Immature natural killer cell (primary cell): Measurements from ENCODE around the gene MAML3. TPM values are rescaled to one million over a fixed set of nuclear protein-coding genes. Genes with fewer than 3 reads are reported as not detected.

Experiments used
- DNase-seq, 3 donors: peaks; one replicate each; pipeline ENCODE4 v3.0.0; 2022; ENCODE audit warnings: mixed read lengths in 1 of 3
- H3K27ac Mint-ChIP-seq, 6 donors: one replicate each; pipeline ENCODE4 v1.8.0; 2020; ENCODE audit warnings: mixed read lengths in 6 of 6, mild to moderate bottlenecking in 5 of 6, inconsistent platforms in 4 of 6, moderate library complexity in 3 of 6
- H3K27me3 Mint-ChIP-seq, 3 donors: one replicate each; pipeline ENCODE4 v1.8.0; 2020 to 2021; ENCODE audit warnings: low read depth in 3 of 3, mild to moderate bottlenecking in 3 of 3, mixed read lengths in 3 of 3, moderate library complexity in 3 of 3, inconsistent platforms in 1 of 3
- H3K36me3 Mint-ChIP-seq, 3 donors: one replicate each; pipeline ENCODE4 v1.8.0; 2020; ENCODE audit warnings: mixed read lengths in 3 of 3, inconsistent platforms in 2 of 3, mild to moderate bottlenecking in 2 of 3
- H3K4me1 Mint-ChIP-seq, 2 donors: one replicate each; pipeline ENCODE4 v1.8.0; 2020; ENCODE audit warnings: inconsistent platforms in 2 of 2, mild to moderate bottlenecking in 2 of 2, mixed read lengths in 2 of 2, moderate library complexity in 1 of 2
- H3K4me3 Mint-ChIP-seq, 5 donors: one replicate each; pipeline ENCODE4 v1.8.0; 2020; ENCODE audit warnings: mild to moderate bottlenecking in 5 of 5, mixed read lengths in 5 of 5, inconsistent platforms in 3 of 5, moderate library complexity in 3 of 5
- H3K9me3 Mint-ChIP-seq, 6 donors: one replicate each; pipeline ENCODE4 v1.8.0; 2020; ENCODE audit warnings: mild to moderate bottlenecking in 6 of 6, mixed read lengths in 6 of 6, inconsistent platforms in 4 of 6, moderate library complexity in 3 of 6
- polyA plus RNA-seq, 3 donors: library from polyadenylated mRNA; unstranded; fragments of 300-500 nt; fragmentation: Illumina TruSeq; gene quantifications; one replicate each; pipeline ENCODE4 v1.2.3, GENCODE V29; 2021

The MAML3 gene
- polyA plus RNA-seq, 3 donors from 2014 or later: 0.41 to 1.2 TPM; not detected in 1

DNA sequence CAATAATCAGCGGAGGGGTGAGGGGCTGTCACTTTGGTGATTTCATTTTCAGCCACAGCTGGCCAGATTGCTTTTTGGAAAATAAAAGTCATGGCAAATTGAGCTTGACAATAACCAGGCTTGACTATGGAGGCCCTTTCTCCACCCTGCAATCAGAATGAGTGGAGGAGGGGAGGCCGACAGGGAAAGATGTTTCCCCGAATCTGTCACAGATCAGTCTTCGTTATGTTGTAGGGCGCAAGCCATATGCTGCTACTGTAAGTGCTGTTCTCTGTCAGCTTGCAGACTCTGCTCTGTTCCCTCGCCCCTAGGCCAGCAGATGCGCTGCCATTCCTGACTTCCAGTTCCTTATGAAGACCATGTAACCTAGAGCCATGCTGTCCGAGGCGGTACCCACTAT, 374.3 kb downstream of the MAML3 start:
- H3K27ac Mint-ChIP-seq: no peak overlapping the region
- H3K4me3 Mint-ChIP-seq: no peak overlapping the region
- no peak for DNase-seq
- H3K36me3 Mint-ChIP-seq: no peaks in the 10 kb centered on the region
- no peaks in the 10 kb centered on the region for H3K9me3 Mint-ChIP-seq
- H3K27me3 Mint-ChIP-seq: peaks cover 0 to 10% (median 2%) of the 10 kb centered on the region in 3 donors
- H3K4me1 Mint-ChIP-seq: peaks cover 0 to 9% of the 10 kb centered on the region in 2 donors

- H3K36me3 Mint-ChIP-seq: no peaks in the 10 kb centered on the region
- H3K9me3 Mint-ChIP-seq: no peaks in the 10 kb centered on the region
- peaks cover 0 to 10% (median 0%) of the 10 kb centered on the region in 3 donors for H3K27me3 Mint-ChIP-seq
- no peak overlapping the region for H3K4me3 Mint-ChIP-seq
- DNase-seq: no peak
- peaks cover 0 to 9% of the 10 kb centered on the region in 2 donors for H3K4me1 Mint-ChIP-seq
- no peak overlapping the region for H3K27ac Mint-ChIP-seq
These were observed 376.2 kb downstream of the MAML3 start for GRCh38 chr4:139777757-139778156.

- no peak for DNase-seq
- Mint-ChIP-seq H3K4me3 (no peak overlapping the region), H3K27me3 (peaks cover 0 to 10% (median 0%) of the 10 kb centered on the region in 3 donors), H3K9me3 (no peaks in the 10 kb centered on the region), H3K4me1 (peaks cover 0 to 1% of the 10 kb centered on the region in 2 donors), H3K36me3 (no peaks in the 10 kb centered on the region), H3K27ac (no peak overlapping the region)
These were observed 377.7 kb downstream of the MAML3 start for GRCh38 chr4:139776235-139776634.

DNA sequence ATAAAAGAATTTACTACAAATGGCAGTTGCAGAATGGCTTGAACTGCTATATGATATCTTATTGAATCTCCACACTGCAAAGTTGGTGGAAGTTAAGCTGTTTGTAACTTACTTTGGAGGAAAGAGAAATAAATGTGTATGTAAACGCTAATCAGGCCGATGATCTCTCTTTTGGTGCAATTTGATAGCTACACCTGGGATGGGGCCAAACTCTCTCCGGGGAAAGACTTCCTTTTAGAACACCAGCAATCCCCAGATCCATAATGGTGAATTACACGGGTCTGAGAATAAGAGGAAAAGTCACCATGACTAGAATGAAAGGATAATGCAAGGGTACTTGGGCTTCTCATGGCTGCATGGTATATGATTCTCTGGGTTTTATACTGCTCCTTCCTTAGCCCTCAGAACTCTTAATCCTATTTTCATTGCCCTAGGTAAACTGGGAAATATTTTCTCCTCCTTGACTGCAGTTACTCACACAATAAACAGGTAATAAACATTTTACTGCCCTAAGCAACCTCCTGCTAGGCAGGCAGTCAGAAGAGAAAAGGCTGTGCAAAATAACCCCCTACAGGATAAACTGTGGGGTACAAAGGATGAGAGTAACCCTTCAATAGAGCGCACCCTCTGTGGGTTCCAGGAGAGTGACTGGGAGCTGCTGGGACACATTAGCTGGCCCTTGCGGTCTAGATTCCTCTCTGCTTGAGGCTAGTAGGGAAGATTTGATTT, 379.1 kb downstream of the MAML3 start:
- Mint-ChIP-seq H3K4me1 (no peaks in the 10 kb centered on the region), H3K9me3 (no peaks in the 10 kb centered on the region), H3K4me3 (no peak overlapping the region), H3K36me3 (no peaks in the 10 kb centered on the region), H3K27ac (no peak overlapping the region), H3K27me3 (peaks cover 0 to 10% (median 0%) of the 10 kb centered on the region in 3 donors)
- DNase-seq: no peak

DNA sequence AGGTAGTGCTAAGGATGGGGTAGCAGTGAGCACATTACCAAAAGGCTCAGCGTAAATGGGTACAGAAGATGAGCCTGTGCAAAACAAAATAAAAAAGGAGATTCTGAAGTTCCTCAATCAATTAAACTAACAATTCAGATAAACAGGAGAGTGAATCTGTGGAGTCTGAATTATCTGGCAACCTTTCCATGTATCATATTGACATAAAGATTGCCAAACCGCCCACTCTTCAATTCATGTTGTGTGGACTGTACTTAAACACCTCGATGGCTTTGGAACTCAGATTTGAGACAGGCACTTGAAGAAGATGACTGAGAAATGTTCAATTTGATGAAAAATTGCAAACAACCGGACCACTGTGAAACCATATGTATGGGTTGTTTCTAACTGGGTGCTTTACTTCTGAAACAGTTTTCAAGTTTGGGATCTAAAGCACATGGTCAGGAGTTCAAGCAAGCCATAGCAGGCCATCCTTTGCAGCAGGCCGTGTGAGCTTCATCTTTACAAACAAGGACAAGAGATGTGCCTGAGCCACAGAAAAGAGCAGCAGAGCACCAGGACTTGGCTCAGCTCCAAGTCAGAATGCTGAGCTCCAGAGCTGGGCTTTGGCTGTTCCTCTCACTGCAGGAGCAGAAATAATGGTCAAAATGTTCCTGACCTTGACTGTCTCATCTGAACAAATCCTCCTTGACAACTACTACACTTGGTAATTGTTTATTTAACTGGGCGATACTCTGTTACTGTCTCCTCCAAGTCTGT, 380.2 kb downstream of the MAML3 start:
- Mint-ChIP-seq H3K36me3 (no peaks in the 10 kb centered on the region), H3K27ac (no peak overlapping the region), H3K4me3 (no peak overlapping the region), H3K4me1 (no peaks in the 10 kb centered on the region), H3K27me3 (peaks cover 0 to 13% (median 0%) of the 10 kb centered on the region in 3 donors), H3K9me3 (no peaks in the 10 kb centered on the region)
- DNase-seq: no peak

- no peak overlapping the region for H3K27ac Mint-ChIP-seq
- peaks cover 0 to 4% (median 0%) of the 10 kb centered on the region in 3 donors for H3K27me3 Mint-ChIP-seq
- H3K4me3 Mint-ChIP-seq: no peak overlapping the region
These were observed 383.6 kb downstream of the MAML3 start for GRCh38 chr4:139770361-139770760.

DNA sequence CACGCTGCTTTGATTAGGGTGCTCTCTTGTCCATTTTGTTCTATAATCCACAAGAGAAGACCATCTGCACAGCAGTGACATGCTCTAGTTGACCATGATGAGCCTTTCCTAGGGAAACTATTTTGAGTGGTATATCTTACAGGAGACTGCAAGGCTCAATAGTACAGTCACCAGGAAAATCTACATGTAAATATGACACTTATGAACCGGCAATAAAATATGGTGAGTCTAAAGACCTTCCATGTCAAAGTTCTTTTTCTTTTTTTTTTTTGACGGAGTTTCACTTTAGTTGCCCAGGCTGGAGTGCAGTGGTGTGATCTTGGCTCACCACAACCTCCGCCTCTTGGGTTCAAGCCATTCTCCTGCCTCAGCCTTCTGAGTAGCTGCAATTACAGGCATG, 384.6 kb downstream of the MAML3 start:
- no peak overlapping the region for H3K4me3 Mint-ChIP-seq
- no peaks in the 10 kb centered on the region for H3K36me3 Mint-ChIP-seq
- H3K9me3 Mint-ChIP-seq: no peaks in the 10 kb centered on the region
- DNase-seq: no peak
- H3K27me3 Mint-ChIP-seq: peaks cover 0 to 4% (median 0%) of the 10 kb centered on the region in 3 donors
- H3K4me1 Mint-ChIP-seq: no peaks in the 10 kb centered on the region
- no peak overlapping the region for H3K27ac Mint-ChIP-seq

More at GRCh38 chr4:139770361-139770760, 383.6 kb downstream of the MAML3 start:
- Mint-ChIP-seq H3K4me1 (no peaks in the 10 kb centered on the region), H3K36me3 (no peaks in the 10 kb centered on the region), H3K9me3 (no peaks in the 10 kb centered on the region)
- no peak for DNase-seq

DNA sequence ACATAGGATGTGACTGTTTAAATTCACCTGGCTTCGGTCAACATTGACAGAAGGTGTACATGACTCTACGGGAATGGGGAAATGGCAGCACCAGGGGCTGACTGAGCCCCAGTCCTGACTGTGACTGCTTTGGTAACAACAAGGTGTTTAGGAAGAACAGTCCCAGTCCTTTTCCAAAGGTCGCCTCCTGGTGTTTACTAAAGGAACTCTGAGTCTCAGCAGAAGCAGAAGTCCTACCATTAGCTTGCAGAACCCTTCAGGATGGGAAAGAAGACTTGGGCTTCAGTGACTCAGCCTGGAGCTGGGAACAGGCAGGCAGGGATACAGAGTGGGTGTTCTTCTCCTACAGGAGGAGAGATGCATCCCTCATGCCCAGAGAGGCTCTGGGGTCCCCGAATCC, 385.1 kb downstream of the MAML3 start:
- Mint-ChIP-seq H3K9me3 (no peaks in the 10 kb centered on the region), H3K27me3 (peaks cover 0 to 4% (median 0%) of the 10 kb centered on the region in 3 donors), H3K4me1 (no peaks in the 10 kb centered on the region), H3K27ac (no peak overlapping the region), H3K4me3 (no peak overlapping the region), H3K36me3 (no peaks in the 10 kb centered on the region)
- no peak for DNase-seq

GRCh38 chr4:139768366-139768765, 385.6 kb downstream of the MAML3 start:
- Mint-ChIP-seq H3K4me3 (no peak overlapping the region), H3K36me3 (no peaks in the 10 kb centered on the region), H3K27ac (no peak overlapping the region), H3K27me3 (peaks cover 0 to 4% (median 0%) of the 10 kb centered on the region in 3 donors), H3K9me3 (no peaks in the 10 kb centered on the region), H3K4me1 (peaks cover 0 to 5% of the 10 kb centered on the region in 2 donors)
- DNase-seq: no peak

DNA sequence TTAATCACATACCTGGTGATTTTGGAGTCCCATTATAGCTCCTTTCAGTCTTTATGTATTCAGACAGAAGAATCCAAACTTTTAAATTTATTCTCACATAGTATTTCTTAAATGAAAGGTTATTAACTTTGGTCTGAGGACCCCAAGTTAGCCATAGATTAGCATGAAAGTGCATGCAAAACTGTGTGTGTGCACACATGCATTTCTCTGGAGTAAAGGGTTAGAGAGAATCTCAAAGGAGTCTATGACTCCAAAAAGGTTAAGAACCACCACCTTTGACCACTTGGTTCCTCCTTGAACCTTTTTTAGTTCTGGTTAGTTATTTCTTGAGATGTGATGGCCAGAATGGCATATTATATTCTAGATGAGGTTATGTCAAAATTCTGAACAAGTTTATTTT, 386.4 kb downstream of the MAML3 start:
- no peaks in the 10 kb centered on the region for H3K9me3 Mint-ChIP-seq
- peaks cover 0 to 4% (median 0%) of the 10 kb centered on the region in 3 donors for H3K27me3 Mint-ChIP-seq
- H3K36me3 Mint-ChIP-seq: no peaks in the 10 kb centered on the region
- no peak for DNase-seq
- no peak overlapping the region for H3K4me3 Mint-ChIP-seq
- peaks cover 0 to 6% of the 10 kb centered on the region in 2 donors for H3K4me1 Mint-ChIP-seq
- H3K27ac Mint-ChIP-seq: no peak overlapping the region

DNA sequence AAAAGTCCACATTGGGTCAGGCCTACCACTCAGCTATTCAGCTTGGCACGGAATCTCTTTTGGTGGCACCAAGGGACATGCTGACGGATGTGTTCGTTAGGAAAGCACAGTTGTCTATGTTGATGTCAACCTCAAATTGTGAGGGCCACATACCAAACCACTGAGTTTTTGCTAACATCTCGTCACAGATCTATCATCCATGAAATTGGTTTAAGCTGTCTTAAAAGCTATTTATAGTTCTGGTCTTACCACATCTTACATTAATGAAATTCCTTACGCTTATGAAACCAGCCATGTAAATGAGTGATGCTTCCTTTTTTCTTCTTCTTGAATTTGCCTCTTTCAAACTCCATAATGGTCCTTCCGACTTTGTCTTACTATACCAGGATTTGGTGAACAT, 386.8 kb downstream of the MAML3 start:
- Mint-ChIP-seq H3K4me3 (no peak overlapping the region), H3K36me3 (no peaks in the 10 kb centered on the region), H3K27me3 (peaks cover 0 to 4% (median 0%) of the 10 kb centered on the region in 3 donors), H3K27ac (no peak overlapping the region), H3K9me3 (no peaks in the 10 kb centered on the region), H3K4me1 (peaks cover 0 to 6% of the 10 kb centered on the region in 2 donors)
- DNase-seq: no peak

- Mint-ChIP-seq H3K27me3 (peaks cover 0 to 7% (median 3%) of the 10 kb centered on the region in 3 donors), H3K27ac (no peak overlapping the region), H3K4me3 (no peak overlapping the region), H3K4me1 (peaks cover 0 to 6% of the 10 kb centered on the region in 2 donors), H3K36me3 (no peaks in the 10 kb centered on the region), H3K9me3 (no peaks in the 10 kb centered on the region)
- DNase-seq: no peak
These were observed 389.2 kb downstream of the MAML3 start for GRCh38 chr4:139764686-139765310.

- no peak for DNase-seq
- no peak overlapping the region for H3K4me3 Mint-ChIP-seq
- H3K9me3 Mint-ChIP-seq: no peaks in the 10 kb centered on the region
- H3K36me3 Mint-ChIP-seq: no peaks in the 10 kb centered on the region
- peaks cover 0 to 9% (median 3%) of the 10 kb centered on the region in 3 donors for H3K27me3 Mint-ChIP-seq
- no peak overlapping the region for H3K27ac Mint-ChIP-seq
- H3K4me1 Mint-ChIP-seq: peaks cover 0 to 6% of the 10 kb centered on the region in 2 donors
These were observed 389.8 kb downstream of the MAML3 start for GRCh38 chr4:139764182-139764581.

GRCh38 chr4:139763672-139764071, 390.3 kb downstream of the MAML3 start:
- Mint-ChIP-seq H3K4me3 (no peak overlapping the region), H3K36me3 (no peaks in the 10 kb centered on the region), H3K9me3 (no peaks in the 10 kb centered on the region), H3K27ac (no peak overlapping the region), H3K4me1 (peaks cover 0 to 6% of the 10 kb centered on the region in 2 donors), H3K27me3 (peaks cover 0 to 4% (median 3%) of the 10 kb centered on the region in 3 donors)
- no peak for DNase-seq
